Measurements from ENCODE around the gene REXO5.
"Not testable (repeated sequence)": the region's sequence is repeated elsewhere in the genome, so short reads cannot be mapped to it uniquely, and the experiment has no call there.

REXO5 gene

GRCh38 chr16:20853143-20853542 is 46.8 kb downstream of the REXO5 start:
- no peak for DNase-seq

GRCh38 chr16:20853981-20854620 is 47.8 kb downstream of the REXO5 start:
- no peak for DNase-seq

- DNase-seq: no peak
Observed at GRCh38 chr16:20854963-20855362, 48.6 kb downstream of the REXO5 start.

- DNase-seq: no peak
Observed at GRCh38 chr16:20857281-20857680, 51.0 kb downstream of the REXO5 start.

DNA sequence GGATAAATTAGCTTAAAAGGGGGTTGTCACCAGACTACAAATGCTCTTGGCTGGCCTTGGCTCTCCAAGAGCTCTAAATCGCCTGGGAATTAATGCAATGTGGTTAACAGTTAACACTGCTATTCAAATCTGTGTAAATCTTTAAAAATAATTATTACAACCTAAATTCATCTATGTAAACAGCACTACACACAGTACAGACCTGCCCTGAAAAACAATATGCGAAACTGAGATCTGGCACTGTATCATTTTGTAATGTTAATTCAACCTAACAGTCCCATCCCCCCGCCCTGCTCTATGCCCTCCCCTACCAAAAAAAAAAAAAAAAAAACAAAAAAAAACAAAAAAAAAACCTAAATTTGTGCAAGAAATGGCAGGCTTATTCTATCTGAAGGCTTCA is 52.9 kb downstream of the REXO5 start:
- no peak for DNase-seq

DNA sequence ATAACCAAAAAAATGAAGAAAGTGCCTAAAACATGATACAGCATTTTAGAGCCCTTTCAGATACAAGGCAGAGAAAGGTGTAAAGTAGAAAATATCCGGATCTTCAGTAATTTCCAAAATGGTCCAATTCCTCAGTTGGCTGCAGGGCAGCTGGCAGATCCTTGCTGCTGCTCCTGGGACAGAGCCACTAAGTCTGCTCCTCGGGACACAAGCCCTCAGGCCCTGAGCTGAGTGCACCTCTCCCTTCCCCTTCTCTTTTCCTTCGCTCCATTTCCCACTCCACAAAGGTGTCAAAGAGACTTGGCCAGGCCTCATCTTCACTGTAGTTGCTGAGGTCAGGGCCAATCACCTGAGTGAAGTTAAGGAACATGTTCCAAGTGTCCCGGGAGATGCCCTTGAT is 53.4 kb downstream of the REXO5 start:
- DNase-seq: no peak

DNA sequence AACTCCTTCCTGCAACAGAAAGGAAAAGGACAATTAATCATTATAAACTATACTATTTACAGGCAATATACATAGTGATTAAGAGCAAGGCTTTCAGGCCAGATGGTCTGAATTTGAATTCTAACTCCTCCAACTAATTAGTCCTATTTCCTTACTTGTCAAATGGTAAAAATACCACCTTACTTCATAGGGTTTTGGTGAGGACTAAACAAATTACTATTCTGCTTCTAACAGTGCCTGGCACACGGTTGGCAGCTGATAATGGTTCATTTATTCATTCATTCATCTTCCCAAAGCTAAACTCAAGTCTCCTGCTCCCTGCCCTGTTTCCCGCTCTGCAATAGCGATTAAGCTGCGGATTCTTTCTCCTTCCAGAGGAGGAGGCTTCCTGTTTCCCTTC is 54.0 kb downstream of the REXO5 start:
- DNase-seq: no peak

GRCh38 chr16:20860995-20861394 is 54.7 kb downstream of the REXO5 start:
- not testable (repeated sequence) for DNase-seq

DNA sequence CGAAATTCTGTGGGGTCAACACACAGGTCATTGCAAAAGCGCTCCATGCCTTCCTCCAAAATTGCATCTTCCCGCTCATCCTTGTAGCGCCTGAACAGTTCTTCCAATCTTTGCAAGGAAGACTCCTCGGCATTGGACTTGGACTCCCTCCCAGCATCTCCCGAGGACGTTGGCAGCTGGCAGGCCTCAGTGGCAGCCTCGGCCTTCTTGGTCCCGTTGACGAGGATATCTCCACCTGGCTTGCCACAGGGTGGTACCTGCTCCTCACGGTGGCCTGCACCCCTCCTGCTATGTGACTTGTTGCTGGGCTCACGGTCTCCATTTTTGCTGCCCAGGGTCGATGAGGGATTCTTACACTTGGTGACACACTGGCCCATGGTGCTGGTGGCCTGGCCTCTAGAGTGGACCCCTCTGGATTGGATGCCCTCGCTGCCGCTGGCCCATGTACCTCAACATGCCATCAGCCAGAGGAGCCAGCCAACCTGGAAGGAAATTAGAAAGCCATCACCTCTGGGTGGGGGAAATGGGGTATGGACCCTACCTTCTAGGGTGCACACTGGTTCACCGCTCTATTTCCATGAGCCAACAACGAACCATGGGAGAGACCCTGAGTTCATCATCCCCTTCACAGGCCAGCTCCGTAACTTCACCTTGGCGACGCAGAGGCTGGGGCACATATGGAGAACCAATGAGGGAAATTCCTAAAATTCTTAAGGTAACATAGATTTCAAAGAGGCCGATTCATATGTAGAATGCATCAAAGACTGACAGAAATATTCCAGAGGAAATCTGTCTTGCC is 56.0 kb downstream of the REXO5 start:
- no peak for DNase-seq

- DNase-seq: not testable (repeated sequence)
Observed at GRCh38 chr16:20864376-20864775, 58.0 kb downstream of the REXO5 start.

DNA sequence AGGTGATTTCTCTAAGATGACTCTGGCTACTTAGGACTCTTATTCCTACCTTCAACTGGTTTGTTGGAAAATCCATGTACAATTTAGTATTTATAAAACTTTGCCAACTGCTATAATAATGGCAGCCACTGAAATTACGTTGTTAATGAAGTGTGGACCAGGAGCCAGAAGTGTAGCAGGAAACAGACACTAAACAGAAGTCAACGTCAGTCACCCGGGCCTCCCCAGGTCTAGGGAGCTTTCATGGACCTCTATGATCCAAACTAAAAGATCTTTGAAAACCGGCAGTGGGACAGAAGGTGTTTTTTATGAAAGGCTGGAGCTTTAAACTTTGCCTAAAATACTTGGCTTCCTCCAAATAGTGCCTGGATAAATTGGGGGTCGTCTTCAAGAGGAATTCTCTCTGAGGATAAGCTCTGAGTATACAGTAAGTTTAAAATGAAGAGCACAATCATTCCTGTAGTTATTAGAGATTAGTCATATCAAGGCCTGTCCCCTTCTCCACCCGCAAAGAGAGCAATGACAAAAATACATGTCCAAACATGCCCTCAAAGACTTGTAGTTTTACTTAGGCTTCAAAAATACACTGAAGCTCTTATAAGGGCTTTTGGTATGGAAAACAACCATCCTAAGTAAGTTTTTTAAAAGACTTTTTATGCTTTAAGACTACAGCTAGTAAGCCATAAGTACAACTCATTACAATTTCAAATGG is 59.2 kb downstream of the REXO5 start:
- no peak for DNase-seq

GRCh38 chr16:20866145-20866772 is 59.9 kb downstream of the REXO5 start:
- DNase-seq: no peak

DNA sequence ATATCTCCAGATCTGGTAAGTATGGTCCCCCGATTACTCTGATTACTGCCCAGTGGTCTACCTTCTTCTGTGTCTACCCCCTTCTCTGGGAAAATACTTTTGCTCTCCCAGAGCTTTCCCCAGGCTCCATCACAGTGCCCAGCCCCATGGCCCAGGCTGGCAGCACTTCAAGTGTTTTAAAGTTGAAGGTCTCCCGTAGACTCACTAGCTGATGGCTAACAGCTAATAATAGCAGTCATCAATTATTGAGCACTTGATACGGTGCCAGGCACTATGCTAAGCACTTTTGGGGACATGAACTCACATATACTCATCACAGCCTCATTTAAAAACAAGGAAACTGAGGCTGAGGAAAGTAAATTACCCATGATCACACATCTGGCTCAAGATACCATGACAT is 60.5 kb downstream of the REXO5 start:
- DNase-seq: no peak

DNA sequence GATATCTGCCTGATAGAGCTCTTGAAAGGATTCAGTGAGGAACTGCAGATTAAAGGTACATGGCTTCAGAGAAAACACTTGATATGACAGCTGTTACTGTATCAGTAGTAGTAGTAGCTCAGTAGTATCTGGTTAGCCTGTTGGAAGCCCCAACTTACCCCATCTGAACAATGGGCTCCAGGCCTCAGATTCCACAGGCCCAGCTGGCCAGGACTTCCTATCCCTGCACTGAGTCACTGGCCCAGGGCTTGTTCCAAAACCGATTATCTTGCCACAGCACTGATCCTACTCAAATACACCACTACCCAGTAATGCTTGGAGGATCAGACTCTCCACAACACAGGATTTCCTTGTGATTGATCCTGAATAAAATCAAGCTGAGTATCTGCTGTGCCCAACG is 61.3 kb downstream of the REXO5 start:
- DNase-seq: no peak

DNA sequence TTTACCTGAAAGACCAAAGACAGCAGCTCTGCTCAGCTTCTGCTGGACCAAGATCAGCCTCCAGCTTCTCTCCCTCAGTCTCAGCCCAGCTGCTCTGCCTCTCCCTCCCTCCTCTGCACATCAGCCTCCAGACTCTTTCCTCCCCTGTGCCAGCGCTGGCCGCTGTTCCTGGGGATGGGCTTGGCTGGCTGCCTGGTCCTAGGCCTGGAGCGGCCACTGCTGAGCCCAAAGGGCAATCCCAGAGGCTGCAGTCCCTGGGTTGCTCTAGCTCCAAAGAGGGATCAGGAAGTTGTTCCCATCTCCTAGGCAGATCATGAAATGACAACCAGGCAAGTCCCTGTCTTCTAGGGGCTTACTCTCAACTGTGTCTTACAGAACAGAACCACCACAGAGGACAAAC is 62.6 kb downstream of the REXO5 start:
- DNase-seq: no peak

DNA sequence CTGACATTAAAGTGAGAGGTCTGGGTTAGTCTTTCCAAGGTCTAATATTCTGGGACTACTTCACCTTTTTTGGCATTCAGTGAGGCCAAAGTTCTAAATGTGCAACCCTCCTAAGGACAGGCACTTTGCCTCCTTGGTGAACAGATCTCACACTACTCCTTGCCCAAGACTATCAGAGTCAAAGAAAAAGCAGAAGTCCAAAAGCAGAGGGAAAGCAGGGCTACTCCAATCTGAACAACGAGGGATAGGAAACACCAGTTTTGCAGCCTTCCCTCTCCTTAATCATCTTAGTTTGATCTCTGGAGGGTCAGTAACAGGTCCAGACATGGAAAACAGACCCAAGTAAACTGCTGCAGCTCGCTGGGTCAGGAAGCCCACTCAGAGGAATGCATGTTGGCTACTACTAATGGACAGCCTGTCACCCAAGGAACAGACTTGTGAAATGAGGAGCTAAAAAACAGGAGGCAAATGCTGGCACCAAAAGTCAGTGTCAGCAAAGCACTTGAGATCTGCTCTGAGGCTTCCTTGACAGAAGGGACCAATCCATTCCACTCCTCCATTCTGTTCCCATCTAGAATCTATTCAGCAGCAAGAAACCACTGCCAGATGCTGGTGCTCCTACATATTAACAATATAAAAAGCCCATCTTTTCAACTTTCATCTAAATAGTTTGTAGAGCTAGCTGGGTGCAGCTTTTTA is 63.9 kb downstream of the REXO5 start:
- DNase-seq: no peak

DNA sequence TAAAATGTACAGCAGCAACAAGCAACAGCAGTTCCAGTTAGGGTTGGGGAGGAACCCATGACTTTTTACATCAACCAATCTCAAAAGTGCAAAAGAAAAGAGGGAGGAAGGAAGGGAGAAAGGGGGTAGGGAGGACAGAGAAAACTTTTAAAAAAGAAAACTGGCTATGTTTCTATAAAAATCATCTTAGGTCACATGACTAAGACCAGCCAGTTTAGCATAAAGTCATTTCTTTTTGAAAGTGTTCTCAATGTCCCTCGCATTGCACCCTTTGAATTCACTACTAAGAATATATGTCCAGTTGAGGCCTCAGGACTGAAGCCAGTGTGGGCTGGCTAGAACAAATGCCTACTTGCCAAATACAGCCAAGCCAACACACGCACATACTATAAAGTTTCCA is 64.9 kb downstream of the REXO5 start:
- DNase-seq: no peak

DNA sequence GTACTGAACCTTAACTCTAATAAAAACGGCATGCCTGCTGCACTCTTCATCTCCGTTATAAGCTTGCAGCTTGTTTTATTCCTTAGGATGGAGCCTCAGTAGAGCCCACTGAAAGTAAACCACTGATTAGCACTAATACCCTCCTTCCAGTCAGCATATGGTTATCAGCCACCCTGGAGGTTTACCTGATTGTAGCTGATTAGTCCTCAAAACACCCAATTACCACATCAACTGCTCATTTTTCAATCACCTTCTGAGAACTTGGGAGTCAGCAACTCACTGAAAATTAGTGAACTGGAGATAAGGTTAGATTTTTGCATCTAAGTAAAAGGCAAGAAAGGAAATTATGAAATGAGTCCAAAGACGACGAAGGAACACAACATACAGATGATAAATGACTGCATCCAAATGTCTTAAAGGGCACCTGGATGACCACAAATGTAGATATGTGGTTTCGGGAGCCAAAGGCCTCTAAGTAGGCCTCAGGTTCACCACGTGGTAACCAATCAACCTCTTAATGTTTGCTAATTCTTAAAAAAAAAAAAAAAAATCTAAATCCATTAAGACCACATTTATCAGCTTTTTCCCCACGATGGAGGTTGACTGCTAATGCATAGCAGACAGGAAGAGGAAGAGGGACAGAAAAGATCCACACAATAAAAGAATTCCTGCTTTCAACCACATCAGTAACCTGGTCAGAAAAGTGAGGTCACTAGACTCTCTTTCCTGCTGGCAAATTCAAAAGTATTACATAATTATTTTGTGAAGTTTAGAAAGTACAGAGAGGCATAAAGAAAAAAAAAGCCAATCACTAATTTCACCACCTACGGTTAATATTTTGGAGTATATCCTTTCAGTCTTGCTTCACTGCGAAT is 65.9 kb downstream of the REXO5 start:
- DNase-seq: no peak

DNA sequence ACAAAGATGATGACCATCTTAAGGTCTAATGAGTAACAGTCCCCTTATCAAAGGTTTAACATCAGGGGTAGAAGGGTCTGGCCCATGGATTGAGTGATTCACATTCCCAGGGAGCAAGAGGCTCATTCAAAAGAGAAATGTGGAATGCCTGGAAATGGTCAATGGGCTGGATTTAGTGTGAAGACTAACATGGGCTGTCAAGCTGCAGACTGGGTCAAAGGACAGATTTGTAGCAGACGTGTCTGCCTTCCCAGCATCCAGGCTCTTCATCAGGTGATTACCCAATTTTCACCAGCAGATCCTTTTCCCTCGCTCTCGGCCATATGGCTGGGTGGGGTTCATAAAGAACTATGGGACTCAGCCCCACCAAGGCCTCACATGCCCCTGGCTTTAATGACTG is 67.0 kb downstream of the REXO5 start:
- no peak for DNase-seq

GRCh38 chr16:20874088-20874581 is 67.8 kb downstream of the REXO5 start:
- DNase-seq: no peak

- no peak for DNase-seq
Observed at GRCh38 chr16:20875355-20875650, 69.0 kb downstream of the REXO5 start.

DNA sequence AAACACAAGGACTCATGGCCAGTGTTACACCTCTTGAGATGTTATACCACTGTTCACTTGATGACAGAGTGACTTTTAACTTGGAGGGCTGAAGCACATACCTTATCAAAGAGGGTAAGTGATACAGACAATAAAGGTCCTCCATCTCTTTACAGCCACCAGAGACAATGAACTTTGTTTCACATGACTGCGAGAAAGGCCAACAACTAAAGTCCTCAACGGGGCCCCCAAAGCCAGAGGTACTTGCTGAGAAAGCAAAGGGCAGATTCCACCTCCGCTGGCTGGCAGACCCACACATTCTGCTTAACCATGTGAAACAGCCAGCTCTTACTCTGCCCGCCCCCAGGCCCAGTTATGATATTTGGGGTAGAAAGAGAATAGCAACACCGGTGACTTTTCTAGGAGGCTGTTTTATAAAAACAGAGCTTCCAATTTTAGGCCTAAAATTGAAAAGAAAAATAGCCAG is 72.4 kb downstream of the REXO5 start:
- no peak for DNase-seq
